HG03280 (cell line): ENCODE data around the gene NOCT.
A peak's percentile ranks its signal among the peaks of the same experiment; 100 is the strongest.
"Not testable (repeated sequence)": the region's sequence is repeated elsewhere in the genome, so short reads cannot be mapped to it uniquely, and the experiment has no call there.

Experiments used
- ATAC-seq: cut with Tn5 transposase; IDR thresholded peaks from one replicate; pipeline ENCODE4 v1.9.1; 2021; ENCODE audit warnings: mild to moderate bottlenecking, moderate library complexity; ENCODE audit not compliant: unreplicated experiment

NOCT gene

DNA sequence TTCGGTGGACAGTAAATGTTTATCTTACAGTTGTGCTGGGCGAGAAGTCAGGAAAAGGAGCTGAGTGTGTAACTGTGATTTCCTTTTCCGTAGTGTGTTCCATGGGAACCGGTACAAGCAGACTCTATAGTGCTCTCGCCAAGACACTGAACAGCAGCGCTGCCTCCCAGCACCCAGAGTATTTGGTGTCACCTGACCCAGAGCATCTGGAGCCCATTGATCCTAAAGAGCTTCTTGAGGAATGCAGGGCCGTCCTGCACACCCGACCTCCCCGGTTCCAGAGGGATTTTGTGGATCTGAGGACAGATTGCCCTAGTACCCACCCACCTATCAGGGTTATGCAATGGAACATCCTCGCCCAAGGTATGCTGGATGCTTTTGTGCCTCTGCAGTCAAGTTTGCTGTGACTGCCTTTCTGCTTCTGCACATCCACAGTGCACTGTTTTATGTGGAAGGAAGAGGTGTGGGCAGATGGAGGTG lies 27.4 kb downstream of the NOCT start:
- no peak for ATAC-seq

DNA sequence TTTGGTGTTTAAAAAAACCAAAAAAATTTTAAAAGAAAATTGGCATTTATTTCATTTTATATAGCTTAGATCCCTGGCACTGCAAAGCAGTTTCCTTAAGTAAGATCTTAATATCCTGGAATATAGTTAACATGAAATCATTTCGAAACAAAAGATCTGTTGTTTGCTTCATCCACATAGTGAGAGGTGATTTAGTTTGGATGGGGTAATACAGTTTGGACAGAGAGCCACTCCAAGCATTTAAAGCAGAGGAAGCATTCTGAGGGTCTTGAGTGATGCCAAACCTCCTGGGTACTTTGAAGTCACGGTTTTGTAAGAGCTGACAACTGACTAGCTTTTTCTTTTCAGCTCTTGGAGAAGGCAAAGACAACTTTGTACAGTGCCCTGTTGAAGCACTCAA lies 28.7 kb downstream of the NOCT start:
- no peak for ATAC-seq

DNA sequence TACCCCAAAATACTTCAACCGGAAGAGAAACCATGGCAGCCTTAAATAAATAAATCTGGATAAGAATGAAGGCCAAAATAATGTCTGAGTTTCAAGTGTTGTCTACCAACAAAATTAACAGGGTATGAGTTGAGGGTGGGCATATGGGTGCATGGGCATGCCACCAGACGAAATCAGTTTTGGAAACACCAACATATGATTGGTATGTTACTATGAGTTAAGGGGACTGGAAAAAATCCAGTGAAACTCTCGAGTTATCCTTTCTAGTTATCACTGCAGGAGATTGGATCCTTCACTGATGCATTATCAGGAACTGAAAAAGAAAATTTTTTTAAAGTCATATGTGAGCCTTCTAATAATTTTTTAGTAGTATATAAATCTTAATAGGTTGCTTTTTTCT lies 32.4 kb downstream of the NOCT start:
- ATAC-seq, result no peak

DNA sequence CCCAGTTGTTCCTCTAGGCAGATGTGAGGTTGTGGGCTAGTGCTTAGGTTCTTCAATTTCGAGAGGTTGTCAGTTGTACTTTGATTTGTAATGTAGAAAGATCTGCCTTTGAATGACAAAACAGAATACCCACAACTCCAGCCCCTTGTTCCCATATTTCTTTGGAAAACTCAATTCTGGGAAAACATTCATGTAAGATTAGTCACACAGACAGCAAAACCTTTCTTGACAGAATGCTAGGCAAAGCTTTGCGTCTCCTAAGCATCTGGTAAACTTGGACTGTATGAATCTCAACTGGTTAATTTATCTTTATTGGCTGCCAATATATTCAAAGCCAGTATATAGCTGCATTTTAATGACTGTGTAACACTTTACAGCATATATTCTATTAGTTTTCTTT lies 34.9 kb downstream of the NOCT start:
- ATAC-seq, result no peak

DNA sequence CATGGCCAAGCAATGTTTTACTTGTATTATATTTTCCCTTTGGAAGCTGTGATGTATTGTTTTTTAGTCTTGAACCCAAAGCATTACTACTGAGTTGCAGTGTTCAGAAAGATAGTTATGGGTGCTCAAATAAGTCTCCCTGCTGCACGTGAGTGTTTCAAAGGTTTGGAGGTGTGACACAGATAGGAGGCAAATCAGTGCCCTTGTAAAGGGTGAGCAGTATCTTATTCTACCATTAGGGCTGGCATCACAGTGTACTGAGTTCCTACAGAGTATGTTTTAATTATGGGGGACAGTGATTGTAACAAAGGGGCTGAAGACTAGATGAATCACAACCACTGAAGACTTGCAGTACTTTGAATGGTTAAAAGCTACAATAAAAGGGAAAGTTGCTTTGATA lies 38.3 kb downstream of the NOCT start:
- ATAC-seq, result no peak

DNA sequence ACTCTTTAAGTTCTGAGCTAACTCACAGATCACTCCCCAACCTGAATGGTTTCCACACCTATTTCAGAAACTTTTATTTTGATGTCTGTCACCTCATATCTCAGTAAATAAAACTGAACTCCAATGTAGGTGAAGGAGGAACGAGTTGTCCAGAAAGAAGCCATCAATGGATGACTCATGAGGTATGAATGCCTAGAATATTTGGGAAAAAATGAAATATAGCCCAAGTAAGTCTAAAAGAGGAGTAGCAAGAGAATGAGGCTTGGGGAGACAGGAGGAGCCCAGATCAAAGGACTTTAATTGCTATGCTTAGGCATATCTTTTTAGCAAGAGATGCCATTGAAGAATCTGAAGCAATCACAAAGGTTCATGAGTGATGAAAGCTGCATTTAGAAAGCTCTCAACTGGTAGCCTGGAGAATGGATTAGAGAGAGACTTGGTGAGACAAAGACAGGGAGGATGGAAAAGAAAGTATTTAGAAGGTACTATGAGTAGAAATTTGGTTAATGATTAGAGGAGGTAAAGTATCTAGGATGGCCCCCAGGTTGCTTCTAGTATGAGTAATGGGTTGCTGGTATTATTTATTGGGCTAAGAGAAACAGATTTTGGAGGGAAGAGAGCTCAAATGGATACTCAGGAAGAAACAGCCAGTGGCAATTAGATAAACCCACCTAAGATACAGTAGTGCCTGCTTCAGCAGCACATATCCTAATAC lies 39.4 kb downstream of the NOCT start:
- no peak for ATAC-seq

DNA sequence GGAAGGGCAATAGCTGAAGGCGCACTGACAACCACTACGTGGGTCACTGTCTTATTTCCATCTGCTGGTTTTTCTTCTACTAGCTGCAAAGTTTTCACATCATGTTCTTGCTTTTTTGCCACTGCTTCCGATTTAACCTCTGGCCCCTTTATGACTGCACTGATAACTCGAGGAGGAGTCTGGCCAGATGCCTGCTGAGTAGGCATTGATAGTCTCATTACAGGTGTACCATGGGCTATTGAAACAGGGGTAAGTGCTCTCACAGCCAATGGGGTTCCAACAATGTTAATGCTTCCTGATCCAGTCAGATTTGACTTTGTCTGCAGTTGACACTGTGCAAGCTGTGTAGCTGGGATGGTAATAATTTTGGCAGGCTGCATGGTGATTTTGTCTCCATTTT lies 43.4 kb downstream of the NOCT start:
- ATAC-seq, result not testable (repeated sequence)

DNA sequence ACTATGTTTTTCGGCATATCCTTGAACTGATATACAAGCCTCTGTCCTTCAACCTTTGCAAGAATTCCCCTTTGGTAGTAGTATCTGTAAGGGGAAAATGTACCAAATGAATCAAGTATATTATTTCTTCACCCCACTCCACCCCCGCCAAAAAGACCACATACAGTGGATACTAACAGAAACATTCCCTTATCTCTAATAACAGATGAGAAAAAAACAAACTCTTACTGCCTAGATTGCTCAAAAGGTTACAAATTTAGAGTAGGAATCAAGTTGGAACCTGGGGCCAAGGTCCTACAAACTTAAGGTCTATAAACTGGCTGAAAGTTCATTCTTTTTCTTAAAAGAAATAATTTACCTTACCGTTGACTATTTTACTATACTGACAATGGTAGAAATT lies 45.0 kb downstream of the NOCT start:
- ATAC-seq, result no peak

DNA sequence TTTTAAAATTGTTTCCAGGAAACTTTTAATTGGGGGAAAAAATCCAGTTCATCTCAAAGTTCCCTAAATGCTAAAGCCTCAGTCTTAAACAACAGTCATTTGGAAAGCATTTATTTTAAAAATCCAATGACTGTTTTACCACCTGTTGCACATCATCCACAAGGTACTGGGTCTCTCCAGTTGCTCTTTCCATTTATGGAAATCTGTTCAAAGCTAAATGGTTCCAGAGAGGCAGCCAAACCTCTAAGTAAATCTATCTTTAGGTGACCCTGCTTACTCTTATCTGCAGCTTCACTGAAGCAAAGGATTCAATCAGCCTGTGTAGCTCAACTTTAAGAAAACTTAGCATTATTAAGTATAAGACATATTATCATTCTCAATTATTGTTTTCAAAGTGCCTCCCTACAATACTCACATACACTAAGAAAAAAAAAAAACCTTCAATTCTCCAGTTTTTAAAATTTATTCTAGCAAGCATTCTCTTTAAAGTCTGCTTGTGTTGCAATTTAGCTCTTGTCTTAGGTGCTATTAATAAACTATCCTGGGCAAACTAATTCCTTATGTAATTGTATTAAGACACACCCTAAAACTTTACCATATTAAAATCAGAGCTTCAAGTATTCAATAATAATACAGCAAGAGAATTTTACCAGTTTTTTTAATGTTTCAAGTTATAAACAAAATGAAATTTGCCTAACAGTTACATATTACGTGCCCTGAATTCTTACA lies 60.6 kb downstream of the NOCT start:
- ATAC-seq, result no peak

DNA sequence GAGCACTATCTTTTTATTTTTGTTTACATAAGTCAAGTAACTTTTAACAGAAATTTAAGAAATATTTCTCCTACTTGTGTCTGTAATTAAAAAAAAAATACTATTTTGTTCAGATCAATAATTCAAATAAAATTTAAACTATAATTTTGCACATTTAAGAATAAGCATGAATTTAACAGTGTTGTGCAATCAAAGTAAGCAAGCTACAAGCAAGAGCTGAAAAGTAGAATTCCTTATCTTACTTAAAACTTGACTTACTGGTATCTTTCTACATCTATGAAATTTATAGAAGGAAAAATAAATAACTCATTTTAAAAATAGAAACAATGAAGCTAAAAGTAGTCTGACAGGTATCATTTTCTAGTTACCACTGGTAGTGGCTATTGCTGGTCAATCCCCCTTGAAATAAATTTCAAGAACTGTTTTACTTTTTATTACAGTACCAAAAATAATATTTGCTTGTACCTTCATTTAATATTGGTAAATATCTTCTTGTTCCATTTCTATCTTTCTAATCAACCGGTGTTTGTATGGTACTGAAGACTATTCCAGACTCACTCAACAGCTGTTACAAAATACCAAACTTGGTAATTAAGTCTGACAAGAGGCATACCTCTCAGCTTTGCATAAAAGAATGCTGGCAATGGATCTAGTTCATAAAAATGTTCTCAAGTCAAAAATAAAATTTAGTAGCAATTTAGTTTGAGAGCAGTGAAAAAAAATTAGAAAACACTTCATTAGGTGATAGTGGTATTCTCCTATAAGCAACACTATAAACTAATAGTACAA lies 62.2 kb downstream of the NOCT start:
- no peak for ATAC-seq

DNA sequence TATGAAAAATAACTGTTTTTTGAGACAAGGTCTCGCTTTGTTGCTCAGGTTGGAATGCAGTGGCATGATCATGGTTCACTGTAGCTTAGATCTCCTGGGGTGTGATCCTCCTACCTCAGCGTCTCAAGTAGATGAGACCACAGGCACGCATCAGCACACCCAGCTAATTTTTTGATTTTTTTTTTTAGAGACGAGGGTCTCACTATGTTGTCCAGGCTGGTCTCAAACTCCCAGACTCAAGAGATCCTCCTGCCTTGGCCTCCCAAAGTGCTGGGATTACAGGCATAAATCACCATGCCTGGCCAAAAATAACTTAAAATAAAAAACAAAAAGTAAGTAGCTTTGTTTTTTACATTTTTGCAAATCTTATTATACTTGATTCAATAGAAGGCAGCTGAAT lies 63.3 kb downstream of the NOCT start:
- no peak for ATAC-seq

DNA sequence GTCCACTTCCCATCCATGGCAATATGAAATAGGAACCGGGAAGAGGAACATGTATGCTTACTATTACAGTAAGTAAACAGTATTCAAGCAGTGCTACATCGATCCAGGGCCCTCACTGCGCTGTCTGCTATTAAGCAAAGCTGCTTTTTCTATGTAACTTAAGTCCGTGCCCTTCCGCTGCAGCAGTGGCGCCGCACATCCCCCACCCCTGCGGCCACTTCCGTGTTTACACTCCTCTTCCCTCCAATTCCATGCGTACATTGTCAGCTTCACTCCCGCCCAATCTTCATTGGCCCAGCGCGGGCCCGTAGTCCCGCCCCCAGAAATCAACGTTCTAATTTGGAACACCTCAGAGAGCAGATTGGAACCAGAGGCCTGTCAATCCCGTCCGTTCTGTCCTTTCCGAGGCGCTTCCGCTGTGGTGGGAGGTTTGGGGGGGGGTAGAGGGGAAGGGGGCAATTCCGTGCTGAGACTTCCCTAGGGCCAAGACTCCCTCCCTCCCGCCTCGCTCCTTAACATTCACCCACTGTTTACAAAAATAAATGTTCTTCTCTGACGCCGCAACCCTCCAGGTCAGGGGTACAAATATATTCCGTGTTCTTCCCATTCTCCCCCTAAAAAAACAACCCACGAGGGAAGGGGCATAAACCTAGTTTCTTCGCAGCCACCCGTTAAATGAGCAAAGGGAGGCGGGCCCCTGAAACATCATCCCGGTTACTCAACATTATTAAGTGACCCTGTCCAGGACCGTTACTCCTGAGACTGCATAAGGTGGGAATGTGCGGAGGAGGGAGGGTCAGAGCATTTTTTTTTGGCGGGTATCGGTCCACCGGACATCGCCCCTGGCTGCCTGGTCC lies 67.4 kb downstream of the NOCT start:
- ATAC-seq, result peak; percentile 81

DNA sequence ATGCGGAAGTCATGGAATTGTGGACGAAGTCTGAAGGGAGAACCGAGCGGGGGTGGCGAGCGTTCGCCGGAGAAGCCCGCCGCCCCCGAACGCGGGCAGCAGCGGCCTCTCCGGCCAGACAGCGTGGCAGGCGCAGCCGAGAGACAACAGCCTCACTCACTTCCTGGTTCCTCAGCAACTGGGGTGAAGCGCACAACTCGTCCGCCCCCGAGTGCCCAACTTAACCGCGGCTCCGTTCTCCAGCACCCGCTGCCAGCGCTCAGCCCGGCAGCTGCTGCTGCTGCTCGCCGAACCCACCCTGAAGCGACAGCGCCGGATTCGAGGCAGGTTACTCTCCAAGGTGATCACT lies 68.0 kb downstream of the NOCT start:
- peak; percentile 36 for ATAC-seq

DNA sequence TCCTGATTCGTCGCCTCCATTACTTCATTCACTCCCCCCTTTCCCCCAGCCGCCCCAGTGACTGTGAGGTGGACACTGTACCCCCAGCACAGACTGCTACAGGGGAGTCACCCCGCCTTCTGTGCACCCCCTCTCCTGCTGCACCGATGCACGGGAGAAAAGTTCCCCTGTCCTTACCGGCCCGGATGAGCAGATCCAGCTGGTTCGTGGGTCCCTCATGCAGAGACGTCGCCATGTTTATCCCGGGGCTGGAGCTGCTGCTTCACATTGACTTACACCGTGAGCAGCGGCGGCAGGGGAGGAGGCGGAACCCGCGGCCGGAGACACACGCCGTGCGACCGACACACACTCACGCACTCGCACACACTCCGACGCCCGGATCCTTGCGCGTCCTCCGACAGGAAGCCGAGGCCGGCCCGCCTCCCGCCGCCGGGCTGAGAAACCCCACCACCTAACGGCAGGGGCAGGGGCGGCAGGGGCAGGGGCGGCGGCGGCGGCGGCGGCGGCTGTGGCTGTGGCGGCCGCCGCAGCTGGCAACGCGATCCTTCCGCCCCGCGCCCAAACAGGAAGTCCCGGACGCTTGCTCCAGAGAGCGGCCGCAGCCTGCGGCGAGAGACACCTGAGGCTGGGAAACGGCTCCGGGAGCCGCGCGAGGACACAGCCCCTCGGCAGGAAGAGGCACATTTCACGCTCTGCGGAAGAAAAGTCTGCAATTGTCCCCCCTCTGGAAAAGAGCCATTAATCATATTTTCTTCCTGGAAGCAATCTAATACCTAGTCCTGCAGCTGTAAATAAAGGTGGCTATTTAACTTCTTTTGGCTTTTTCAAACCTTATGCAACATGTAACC lies 68.6 kb downstream of the NOCT start:
- peak; percentile 61 for ATAC-seq

DNA sequence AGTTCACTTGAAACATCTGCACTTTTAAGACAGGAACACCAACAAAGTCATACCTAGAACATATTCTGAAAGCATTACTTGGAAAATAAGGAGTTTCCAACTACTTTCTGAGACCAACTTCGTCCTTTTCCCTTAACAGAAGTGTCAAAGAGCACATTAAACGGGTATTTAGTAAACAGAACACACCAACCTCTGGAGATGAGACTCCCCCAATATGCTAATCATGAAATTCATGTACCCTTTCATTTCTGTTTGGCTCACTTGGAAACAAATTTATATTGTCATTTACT lies 69.2 kb downstream of the NOCT start:
- no peak for ATAC-seq

DNA sequence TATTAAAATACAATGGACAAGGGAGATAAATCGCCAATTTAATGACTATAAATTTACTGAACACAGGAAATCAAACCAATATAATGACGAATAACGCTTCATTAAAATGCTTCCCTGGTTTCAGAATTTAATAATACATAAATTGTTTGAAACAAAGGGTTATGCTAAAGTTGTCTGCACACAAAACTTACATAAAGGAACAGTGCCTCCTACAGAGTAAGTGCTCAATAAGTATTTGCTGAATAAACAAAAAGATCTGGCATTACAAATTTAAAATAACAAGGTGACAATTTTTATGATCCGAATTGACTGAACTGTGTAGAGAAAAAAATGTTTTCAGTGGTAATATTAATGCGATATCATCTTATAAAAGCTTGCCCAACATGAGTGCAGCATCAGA lies 69.6 kb downstream of the NOCT start:
- no peak for ATAC-seq

DNA sequence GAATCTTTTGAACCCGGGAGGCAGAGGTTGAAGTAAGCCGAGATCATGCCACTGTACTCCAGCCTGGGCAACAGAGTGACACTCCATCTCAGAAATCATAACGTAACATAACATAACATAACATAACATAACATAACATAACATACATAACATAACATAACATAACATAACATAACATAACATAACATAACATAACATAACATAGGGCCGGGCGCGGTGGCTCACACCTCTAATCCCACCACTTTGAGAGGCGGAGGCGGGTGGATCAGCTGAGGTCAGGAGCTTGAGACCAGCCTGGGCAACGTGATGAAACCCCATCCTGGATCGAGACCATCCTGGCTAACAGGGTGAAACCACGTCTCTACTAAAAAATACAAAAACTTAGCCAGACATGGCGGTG lies 76.7 kb downstream of the NOCT start:
- no peak for ATAC-seq
